ENCODE measurements around the gene MCCD1.
"Not testable (repeated sequence)": the region's sequence is repeated elsewhere in the genome, so short reads cannot be mapped to it uniquely, and the experiment has no call there.

The MCCD1 gene

DNA sequence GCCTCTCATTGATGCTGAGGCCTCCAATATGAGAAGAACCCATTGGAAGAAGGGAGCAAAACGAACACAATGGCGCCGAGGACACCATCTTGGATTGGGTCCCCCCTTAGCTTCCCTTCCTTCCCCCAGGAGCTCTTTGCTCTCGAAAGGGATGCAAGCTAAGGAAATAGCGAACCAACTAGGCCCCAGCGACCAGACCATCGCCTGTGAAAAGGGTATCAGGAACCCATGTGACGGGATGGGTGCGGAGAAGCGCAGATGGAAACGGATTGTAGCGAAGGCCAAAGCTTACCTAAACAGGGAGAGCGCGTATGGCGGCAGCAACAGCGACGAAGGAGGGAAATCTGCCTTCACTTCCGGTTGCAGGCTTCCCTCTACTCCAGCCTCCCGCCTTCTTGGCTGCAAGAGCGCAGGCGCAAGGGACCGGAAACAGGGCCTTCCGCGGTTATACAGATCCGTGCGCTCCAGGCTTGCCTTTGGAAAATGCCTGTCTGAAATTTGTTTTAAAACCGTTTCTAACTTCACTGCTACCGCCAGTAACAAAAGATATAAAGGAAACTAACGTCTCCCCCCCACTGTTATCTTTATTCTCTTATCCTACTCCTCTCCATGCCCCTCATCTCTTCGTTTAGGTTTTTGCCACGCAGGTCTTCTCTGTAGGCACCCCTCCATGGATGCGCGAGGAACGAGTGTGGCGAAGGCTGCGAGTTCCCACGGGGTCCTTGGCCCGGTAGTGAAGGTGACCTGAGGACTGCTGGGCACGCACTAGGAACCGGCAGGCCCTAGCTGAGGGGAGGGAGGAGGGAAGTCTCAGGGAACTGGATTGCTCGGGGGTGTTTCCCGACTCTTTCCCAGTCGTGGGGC lies 13.1 kb downstream of the MCCD1 start, which contains the start of gene DDX39B:
TSS of gene DDX39B (minus strand) at position 346 of the 864 bp plus-strand sequence. CDS start 1,471 bp downstream, outside the sequence.
- peak within 1 kb of the TSS; percentile 79 for H3K4me3 ChIP-seq (ENCODE audit: low read depth, low read length)

DNA sequence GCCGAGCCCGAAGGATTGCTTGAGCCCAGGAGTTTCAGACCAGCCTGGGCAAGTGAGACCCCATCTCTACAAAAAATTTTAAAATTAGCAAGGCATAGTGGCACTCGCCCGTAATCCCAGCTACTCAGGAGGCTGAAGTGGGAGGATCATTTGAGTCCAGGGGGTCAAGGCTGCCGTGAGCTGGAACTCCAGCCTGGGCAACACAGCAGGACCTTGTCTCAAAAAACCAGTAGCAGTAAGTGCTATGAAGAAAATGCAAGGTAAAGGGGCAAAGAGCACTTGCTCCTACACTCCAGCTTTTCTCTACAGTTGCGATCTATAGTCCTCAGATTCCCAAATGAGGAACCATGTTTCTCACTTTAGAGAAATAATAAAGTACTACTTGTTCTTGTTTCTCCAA lies 14.9 kb downstream of the MCCD1 start:
- H3K4me3 ChIP-seq (ENCODE audit: low read depth, low read length): no peak overlapping the region

DNA sequence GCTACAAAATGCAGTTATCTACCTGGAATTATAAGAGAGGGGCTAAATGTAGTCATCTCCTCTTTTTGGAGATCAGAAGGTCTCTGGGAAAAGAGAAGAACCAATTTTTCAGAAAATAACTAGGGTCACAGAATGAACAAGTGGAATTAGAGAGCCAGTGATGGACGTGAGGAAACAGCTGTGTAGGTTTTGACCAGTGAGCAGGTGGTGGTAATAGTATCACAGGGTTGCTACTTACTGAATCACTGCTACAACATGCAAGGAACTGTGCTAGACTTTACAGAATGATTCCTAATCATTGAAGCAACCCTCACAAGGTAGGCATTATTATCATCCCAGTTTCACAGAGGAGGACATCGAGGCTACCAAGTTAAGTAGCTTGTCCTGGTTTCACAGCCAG lies 15.9 kb downstream of the MCCD1 start:
- H3K4me3 ChIP-seq (ENCODE audit: low read depth, low read length): no peak overlapping the region

DNA sequence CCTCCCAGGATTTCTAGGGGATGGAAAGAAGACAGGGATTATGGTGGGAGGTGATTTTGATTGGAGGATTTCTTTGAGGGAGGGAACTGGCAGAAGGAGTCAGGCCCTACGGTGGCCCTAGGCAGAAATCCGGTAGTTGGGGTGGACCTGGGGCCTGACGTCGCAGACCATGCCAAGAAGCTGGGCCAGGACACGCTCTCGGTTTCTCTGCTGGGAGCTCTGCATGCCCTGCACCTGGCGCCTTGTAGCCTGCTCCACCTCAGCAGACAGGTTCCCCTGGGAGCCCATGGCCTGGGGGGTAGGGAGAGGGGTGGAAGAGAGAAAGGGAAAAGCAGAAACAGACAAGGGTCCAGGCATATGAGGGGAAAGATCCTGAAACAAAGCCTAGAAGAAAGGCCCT lies 16.5 kb downstream of the MCCD1 start:
- H3K4me3 ChIP-seq (ENCODE audit: low read depth, low read length): no peak overlapping the region

DNA sequence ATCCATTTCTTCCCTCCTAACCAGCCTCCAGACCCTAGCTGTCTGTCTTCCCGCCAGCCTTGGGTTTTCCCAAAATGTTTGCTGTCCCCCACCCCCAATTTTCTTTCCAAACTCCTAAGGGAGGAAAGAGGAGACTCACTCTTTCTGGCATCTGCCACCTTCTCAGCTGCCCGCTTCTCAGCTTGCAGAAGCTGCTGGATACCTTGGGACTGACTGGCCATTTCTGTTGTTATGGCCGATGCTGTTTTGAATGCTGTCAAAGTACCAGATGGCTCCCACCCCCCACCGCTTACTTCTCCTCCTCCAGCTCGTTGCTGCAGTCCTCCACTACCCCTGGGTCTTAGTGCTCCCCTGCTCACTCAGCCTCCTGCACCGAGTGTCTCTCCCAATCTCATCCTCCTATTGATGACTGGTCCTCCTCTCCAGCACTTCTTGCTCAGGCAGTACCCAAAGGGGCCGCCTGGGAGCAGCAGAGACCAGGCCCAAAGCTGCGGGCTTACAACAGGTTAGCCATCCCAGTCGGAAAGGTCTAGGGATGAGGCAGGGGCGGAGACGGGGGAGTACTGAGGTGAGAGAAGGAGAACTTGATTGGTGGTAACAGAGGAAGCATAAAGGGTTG lies 17.7 kb downstream of the MCCD1 start, which contains the start of gene ATP6V1G2:
TSS of gene ATP6V1G2 (minus strand) at position 270 of the 619 bp plus-strand sequence. CDS start at position 221, 49 bp downstream.
- peak within 1 kb of the TSS; percentile 57 for H3K4me3 ChIP-seq (ENCODE audit: low read depth, low read length)

DNA sequence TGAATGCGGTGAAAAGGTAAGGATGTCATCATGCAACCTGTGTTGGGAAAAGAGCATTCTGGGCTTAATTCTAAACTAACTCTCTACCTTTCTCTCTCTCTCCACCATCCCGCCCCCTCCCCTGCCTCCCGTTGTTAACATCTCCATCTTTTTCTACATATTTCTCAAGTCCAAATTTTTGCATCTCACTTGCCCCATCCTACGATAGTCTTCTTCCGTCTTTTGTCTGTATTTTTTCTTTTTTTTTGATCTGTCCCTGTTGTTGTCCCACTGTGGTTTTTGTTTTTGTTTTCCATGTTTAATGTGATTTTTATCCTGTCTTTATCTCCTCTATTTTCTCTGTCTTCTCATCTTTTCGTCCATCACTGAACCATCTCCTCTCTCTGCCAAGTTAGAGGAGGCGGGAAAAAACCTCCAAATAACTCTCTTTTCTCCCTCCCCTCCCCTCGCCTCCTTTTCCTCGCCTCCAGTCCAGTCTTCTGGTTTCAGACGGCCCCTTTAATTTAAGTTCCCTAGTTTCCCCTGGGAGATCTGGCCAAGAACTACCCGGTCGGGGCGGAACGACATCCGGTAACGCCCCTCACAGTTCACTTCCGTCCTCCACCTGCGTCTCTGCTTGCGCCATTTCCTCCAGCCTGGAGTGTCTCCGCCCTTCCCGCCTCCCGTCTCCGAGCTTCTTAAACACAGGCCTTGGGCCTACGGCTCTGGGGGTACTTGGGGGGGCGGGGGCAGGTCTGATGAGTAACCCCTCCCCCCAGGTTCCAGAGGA lies 18.4 kb downstream of the MCCD1 start, which contains the start of gene NFKBIL1:
TSS of gene NFKBIL1 (plus strand) at position 651 of the 769 bp plus-strand sequence. CDS start at position 738, 87 bp downstream.
- H3K4me3 ChIP-seq (ENCODE audit: low read depth, low read length): peak within 1 kb of the TSS; percentile 57

DNA sequence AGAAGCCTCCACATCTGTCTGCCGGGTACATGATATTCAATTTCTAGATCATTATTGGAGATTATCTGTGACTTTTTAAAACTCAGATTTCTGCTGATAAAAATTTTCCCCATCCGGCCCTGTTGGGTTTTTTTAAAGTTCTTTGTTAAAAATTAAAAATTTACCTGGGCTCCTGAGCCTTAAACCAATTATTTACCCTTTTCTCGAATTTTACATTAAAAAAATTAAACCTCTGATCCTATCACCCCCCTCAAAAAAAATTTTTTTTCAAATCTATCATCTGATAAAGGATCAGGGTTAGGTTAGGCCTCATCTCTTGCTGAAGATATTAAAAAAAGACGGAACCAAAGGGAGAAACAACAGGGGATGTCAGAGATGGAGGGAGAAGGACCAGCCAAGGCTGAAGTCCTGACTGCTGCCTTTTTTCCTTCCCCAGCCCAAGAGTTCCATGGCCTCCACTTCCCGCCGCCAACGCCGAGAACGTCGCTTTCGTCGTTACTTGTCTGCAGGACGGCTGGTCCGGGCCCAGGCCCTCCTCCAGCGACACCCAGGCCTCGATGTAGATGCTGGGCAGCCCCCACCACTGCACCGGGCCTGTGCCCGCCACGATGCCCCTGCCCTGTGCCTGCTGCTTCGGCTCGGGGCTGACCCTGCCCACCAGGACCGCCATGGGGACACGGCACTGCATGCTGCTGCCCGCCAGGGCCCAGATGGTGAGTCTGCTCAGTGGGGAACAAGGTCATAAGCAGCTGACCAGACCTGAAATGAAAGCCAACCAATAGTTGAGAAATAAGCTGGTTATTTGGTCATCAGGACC lies 19.2 kb downstream of the MCCD1 start:
- H3K4me3 ChIP-seq (ENCODE audit: low read depth, low read length): peak overlapping the region; percentile 24

DNA sequence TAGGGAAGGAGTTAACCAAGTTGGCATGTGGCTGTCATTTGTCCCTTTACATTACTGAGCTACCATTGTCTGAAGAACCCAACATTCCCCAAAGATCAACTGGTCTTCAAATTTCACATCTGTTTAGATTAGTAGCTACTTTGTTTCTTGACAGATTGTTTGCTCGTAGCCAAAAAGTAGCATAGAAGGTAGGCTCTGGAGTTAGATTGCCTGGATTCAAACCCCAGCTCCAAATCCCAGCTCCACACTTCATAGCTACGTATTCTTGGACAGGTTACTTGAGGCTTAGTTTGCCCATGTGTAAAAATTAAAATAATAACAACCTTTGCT lies 19.7 kb downstream of the MCCD1 start:
- no peak overlapping the region for H3K4me3 ChIP-seq (ENCODE audit: low read depth, low read length)

DNA sequence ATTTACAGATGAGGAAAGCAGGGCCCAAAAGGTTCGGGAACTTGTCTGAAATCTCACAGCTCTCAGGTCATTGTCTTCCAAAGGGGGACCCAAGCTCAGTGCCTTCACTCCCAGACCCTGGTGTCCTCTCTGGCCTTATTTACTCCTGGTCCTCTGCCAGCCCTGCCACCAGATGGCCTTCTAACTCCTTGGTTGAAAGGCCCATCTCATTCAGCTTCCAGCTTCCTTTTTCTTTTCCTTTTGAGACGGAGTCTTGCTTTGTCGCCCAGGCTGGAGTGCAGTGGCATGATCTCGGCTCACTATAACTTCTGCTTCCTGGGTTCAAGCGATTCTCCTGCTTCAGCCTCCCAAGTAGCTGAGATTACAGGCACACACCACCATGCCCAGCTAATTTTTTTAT lies 22.6 kb downstream of the MCCD1 start:
- H3K4me3 ChIP-seq (ENCODE audit: low read depth, low read length): not testable (repeated sequence)

DNA sequence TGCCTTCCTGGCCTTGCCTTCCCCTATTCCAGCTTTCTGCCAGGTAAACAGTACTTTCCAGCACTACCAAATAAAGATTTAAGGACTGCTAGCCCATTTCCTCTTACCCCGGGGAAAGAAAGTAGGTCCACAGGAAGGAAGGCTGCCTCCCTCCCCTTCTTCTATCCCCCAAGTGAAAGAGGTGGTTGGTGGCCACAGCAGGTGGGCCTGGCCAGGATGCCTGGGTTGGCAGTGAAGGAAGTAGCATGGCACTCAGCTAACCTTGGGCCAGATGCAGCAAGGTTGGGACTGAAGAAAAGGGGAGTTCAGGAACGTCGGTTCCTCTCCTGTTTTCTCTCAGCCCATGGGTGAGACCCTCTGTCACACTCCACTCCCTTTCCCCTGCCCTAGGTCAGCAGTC lies 27.5 kb downstream of the MCCD1 start:
- no peak overlapping the region for H3K4me3 ChIP-seq (ENCODE audit: low read depth, low read length)

DNA sequence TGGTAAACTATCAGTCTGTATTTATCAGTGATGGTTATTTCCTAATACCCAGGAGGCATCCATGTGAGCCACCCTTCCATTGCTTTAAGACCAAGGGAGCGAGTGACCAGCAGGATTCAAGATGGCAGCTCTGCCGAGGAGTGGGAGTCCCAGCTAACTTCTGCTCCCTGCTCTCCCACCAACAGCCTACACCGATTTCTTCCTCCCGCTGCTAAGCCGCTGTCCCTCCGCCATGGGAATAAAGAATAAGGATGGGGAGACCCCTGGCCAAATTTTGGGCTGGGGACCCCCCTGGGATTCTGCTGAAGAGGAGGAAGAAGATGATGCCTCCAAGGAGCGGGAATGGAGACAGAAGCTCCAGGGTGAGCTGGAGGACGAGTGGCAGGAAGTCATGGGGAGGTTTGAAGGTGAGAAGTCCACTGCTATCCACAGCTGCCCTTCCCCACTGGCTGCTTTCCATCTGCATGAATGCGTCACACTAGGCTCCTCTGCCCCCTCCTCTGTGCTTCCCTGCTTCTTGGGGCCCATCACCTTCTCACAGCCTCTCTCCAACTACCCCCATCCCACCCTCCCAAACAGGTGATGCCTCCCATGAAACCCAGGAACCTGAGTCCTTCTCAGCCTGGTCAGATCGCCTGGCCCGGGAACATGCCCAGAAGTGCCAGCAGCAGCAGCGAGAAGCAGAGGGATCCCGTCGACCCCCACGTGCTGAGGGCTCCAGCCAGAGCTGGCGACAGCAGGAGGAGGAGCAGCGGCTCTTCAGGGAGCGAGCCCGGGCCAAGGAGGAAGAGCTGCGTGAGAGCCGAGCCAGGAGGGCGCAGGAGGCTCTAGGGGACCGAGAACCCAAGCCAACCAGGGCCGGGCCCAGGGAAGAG lies 28.9 kb downstream of the MCCD1 start:
- H3K4me3 ChIP-seq (ENCODE audit: low read depth, low read length): no peak overlapping the region

DNA sequence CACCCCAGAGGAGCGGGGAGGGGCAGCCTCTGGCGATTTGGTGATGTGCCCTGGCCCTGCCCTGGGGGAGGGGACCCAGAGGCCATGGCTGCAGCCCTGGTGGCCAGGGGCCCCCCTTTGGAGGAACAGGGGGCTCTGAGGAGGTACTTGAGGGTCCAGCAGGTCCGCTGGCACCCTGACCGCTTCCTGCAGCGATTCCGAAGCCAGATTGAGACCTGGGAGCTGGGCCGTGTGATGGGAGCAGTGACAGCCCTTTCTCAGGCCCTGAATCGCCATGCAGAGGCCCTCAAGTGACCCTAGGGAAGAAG lies 29.5 kb downstream of the MCCD1 start:
- no peak overlapping the region for H3K4me3 ChIP-seq (ENCODE audit: low read depth, low read length)

DNA sequence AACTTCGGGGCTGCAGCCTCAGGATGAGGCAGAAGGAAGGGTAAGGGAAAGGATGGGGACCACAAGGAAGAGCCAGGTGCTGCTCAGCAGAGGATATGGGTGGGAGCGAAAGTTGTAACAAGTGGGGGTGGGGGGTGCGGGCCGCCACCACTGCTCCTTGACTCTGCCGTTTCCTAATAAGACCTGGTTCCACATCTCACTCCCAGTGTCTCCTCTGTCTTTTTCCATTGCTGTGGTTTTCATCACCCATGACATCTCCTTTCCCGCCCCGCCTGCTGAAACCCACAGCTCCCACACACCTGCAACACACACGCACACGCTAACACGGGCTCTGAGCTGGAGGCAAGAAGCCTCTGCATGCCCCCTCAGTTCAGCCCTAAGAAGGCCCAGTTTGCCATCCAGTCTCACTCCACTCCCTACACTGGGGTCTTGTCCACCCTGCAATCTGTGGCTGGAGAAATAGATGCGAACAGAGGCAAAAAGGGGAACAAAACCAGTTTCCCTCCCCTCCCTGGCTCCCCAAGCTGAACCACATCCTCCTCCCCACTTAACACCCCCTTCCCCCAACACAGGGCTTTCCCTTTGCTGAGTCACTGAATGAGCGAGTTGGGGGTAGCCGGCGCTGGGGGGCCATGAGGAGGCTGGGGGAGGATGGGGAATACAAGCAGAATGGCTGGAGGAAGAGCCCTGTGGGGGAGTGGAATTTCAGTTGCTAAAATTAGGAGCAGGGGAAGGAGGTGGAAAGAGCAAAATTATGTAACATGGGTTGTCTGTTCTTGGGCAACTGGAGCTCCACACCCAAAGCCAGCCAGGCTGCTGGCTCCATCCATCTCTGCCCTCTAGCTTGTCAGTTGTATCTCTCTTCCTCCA lies 30.1 kb downstream of the MCCD1 start:
- H3K4me3 ChIP-seq (ENCODE audit: low read depth, low read length): no peak overlapping the region

DNA sequence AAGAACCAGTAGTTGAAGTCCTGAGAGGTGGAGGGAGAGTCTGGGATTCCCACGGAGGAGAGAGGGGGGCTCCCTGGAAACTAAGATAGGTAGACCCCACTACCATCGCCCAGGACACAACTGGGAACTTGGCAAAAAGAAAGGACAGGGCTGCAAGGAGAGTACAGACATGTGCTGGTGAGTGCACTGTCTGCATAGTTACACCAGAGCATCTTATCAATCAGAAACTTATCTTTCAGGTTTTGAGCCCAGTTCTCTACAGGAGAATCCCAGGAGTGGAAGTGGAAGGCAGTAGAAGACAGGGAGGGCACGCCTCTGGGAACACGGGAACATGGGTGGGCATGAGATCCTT lies 30.8 kb downstream of the MCCD1 start:
- H3K4me3 ChIP-seq (ENCODE audit: low read depth, low read length): no peak overlapping the region

DNA sequence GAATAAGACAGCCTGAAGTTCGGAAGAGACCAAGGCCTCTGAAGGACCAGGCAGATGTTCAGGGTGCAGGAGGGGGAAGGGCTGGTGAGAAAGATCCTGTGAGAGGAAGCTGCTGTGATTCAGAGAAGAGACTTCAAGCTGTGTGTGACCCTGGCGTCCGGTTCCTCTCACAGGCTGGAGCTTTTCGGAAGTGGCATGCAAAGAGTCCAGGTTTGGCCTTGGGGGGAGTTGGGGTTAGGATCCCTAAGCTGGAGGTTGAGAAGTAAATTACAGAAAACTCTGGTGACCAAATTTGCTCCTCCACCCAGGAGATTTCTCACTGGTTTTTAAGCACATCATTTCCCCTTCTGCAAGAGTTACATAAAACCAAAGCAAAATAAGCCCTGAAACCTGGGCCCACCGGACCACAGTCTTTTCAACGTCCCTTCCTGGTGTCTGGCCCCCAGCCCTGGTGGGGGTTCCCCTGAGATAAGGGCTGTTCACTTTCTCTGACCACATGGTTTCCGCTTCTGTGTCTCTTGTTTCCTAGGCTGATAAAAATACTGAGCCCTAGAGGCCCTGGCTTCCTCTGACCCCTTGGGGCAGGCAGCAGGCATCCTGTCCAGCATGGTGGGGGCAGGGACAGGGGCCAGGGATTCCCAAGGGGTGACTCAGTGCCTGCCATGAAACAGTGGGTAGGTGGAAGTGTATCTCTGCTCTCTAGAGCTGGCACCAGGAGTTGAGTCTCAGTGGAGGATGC lies 31.4 kb downstream of the MCCD1 start:
- no peak overlapping the region for H3K4me3 ChIP-seq (ENCODE audit: low read depth, low read length)

DNA sequence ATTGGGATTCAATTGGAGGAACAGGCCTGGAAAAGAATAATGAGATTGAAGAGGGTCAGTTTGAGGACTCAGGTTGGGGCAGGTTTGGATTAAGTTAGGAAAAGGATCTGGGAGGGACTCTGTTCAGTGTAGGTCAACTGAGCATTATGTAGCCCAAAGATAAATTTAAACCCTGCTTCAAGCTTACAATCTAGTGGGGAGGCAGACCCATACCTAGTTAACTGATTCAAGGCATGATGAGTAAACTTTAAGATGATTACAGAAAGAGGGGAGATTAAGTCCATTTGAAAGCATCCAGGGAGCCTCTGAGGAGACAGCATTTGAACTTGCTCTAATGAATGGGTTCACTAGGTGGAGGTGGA lies 31.9 kb downstream of the MCCD1 start:
- no peak overlapping the region for H3K4me3 ChIP-seq (ENCODE audit: low read depth, low read length)

DNA sequence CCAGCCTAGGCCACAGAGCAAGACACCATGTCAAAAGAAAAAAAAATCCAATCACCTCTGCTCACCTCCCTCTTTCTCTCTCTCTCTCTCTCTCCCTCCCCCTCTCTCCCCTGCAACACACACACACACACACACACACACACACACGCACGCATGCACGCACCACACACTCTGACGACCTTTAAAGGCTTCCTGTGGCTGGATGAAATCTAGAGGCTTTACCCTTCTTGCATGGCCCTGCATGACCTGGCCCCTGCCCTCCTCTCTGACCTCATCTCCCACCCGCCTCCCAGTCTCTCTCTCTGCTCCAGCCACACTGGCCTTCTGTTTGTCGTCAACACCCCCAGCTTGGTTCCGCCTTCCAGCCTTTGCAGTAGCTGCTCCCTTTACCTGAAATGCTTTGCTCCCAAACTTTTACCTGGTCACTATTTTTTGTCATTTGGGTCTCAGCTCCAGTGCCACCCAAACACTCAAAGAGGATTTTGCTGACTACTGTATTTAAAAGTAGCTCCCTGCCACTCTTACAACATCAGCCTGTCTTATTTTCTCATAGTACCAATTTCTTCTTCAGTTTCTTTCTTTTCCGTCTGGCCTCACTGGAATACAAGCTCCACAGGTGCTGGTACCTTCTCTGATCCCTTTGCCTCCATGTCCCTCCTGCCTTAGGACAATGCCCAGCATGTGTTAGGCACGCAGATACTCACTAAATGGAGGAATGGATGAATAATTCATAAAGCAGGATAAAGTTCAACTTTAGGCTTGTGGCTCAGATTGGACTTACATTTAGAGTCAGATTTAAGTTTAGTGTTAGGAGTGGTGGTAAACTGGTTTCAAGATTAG lies 39.0 kb downstream of the MCCD1 start:
- H3K4me3 ChIP-seq (ENCODE audit: low read depth, low read length): no peak overlapping the region
